HCT116 (cell line): Measurements from ENCODE around the gene CYB5R3.

Source experiments
- CTCF ChIP-seq, 3 experiments: fragments of 200-600 bp in 1 of 3; sonication (generic) in 1 of 3; IDR thresholded peaks in 2 of 3; conservative IDR thresholded peaks in 1 of 3; 2 replicates each; pipeline ENCODE4 v1.5.1; 2012 to 2017; ENCODE audit warnings: low read depth in 2 of 3, low read length in 2 of 3, antibody characterized with exemption in 1 of 3, borderline replicate concordance in 1 of 3, control low read depth in 1 of 3, mild to moderate bottlenecking in 1 of 3, mixed read lengths in 1 of 3, mixed run types in 1 of 3, moderate library complexity in 1 of 3; ENCODE audit not compliant: insufficient read depth in 1 of 3
- EZH2 ChIP-seq: fragments of 200-600 bp; sonication (generic); IDR thresholded peaks from 2 replicates; pipeline ENCODE4 v1.6.1; 2017; ENCODE audit warnings: antibody characterized with exemption, mixed run types
- JUND ChIP-seq: IDR thresholded peaks from 2 replicates; pipeline ENCODE4 v1.6.1; 2012
- MAX ChIP-seq: IDR thresholded peaks from 2 replicates; pipeline ENCODE4 v1.6.1; 2012
- POLR2A ChIP-seq: IDR thresholded peaks from 2 replicates; pipeline ENCODE4 v1.7.0; 2011; ENCODE audit warnings: borderline replicate concordance; ENCODE audit not compliant: insufficient read depth, insufficient read length; ENCODE audit errors: extremely low read depth
- POLR2AphosphoS5 ChIP-seq: IDR thresholded peaks from 2 replicates; pipeline ENCODE4 v1.6.1; 2011; ENCODE audit warnings: mild to moderate bottlenecking, low read depth, low read length, moderate library complexity
- RAD21 ChIP-seq: IDR thresholded peaks from 2 replicates; pipeline ENCODE4 v1.6.1; 2012; ENCODE audit warnings: low read depth, mild to moderate bottlenecking
- REST ChIP-seq: IDR thresholded peaks from 2 replicates; pipeline ENCODE4 v1.6.1; 2012; ENCODE audit warnings: low read depth
- SIN3A ChIP-seq: IDR thresholded peaks from 2 replicates; pipeline ENCODE4 v1.6.1; 2012; ENCODE audit warnings: low read depth
- ZBTB33 ChIP-seq: IDR thresholded peaks from 2 replicates; pipeline ENCODE4 v1.6.1; 2011; ENCODE audit warnings: mild to moderate bottlenecking, low read length, moderate library complexity; ENCODE audit not compliant: insufficient replicate concordance; ENCODE audit errors: extremely low read depth

- no peak for TF ChIP-seq JUND
- no peak for TF ChIP-seq POLR2AphosphoS5
- TF ChIP-seq EZH2, result no peak
- no peak for TF ChIP-seq POLR2A
- TF ChIP-seq MAX, result no peak
- TF ChIP-seq CTCF (IDR thresholded peaks at IDR 0.05 in 2 of 3, conservative IDR thresholded peaks at IDR 0.05 in 1 of 3; ENCODE audit: borderline replicate concordance in 1 of 3, insufficient read depth in 1 of 3, low read depth in 2 of 3, low read length in 2 of 3), result no peak
- no peak for TF ChIP-seq SIN3A
- TF ChIP-seq RAD21, result no peak
- no peak for TF ChIP-seq ZBTB33
- TF ChIP-seq REST, result no peak
These were observed 52.9 kb downstream of the CYB5R3 start for GRCh38 chr22:42596336-42596735.
